K562 (cell line): ENCODE measurements around the gene ATP13A1. TPM values are rescaled to one million over a fixed set of nuclear protein-coding genes. Genes with fewer than 3 reads are reported as not detected.

ENCODE experiments used
- ATAC-seq: fragments of 200-7000 bp; cut with Tn5 transposase; 3 replicates; pipeline ENCODE4 v1.9.1; 2020; ENCODE audit warnings: moderate library complexity
- BruUV-seq: library from RNA; stranded (reverse); fragments of 400-500 nt; replicated peaks from 2 replicates; lab custom pipeline; 2021; lab: Mats Ljungman, UMichigan
- CTCF ChIA-PET: fragments of 300-600 bp; formaldehyde crosslinking; extraction: SDS; loops from one replicate; lab custom pipeline; 2021; ENCODE audit warnings: low intra/inter-chr PET ratio; lab: Yijun Ruan, JAX
- POLR2A ChIA-PET: fragments of 300-600, 350-650 bp; sonication (Branson Sonifier 250); formaldehyde crosslinking; extraction: SDS; loops from one replicate; lab custom pipeline; 2021; ENCODE audit warnings: antibody characterized with exemption, inconsistent platforms; lab: Yijun Ruan, JAX
- DNase-seq, 4 experiments: peaks; one replicate each; pipeline versions ENCODE4 v3.0.0 to v3.0.0-alpha.2; 2011 to 2018; ENCODE audit warnings: low spot score in 3 of 4, mixed read lengths in 3 of 4; ENCODE audit errors: extremely low read depth in 1 of 4
- FAIRE-seq: peaks from 2 replicates; lab custom pipeline; 2011; peaks lifted over from hg19 to GRCh38; lab: Jason Lieb, UNC
- H2AFZ ChIP-seq: 2 replicates; pipeline ENCODE4 v1.6.0; 2011; ENCODE audit warnings: low read depth, low read length, control low read depth, inconsistent platforms
- H3K27ac ChIP-seq: fragments of 200-600 bp; 3 replicates; pipeline ENCODE4 v1.8.0; 2011; ENCODE audit warnings: low read depth, mild to moderate bottlenecking, control low read depth, inconsistent platforms, low read length, moderate library complexity, mixed read lengths; ENCODE audit errors: extremely low read depth
- H3K27me3 ChIP-seq, 2 experiments: fragments of 300-600 bp in 1 of 2; 2 replicates in 1 of 2; 3 replicates in 1 of 2; pipeline versions ENCODE4 v1.6.0 to v1.8.0; 2011; ENCODE audit warnings: inconsistent platforms in 2 of 2, low read length in 2 of 2, mild to moderate bottlenecking in 1 of 2, mixed read lengths in 1 of 2, moderate library complexity in 1 of 2; ENCODE audit not compliant: control insufficient read depth in 2 of 2, insufficient read depth in 2 of 2
- H3K36me3 ChIP-seq: fragments of 300-600 bp; 3 replicates; pipeline ENCODE4 v1.8.0; 2011; ENCODE audit warnings: mild to moderate bottlenecking, low read length, inconsistent platforms; ENCODE audit not compliant: control insufficient read depth, insufficient read depth
- H3K4me1 ChIP-seq, 2 experiments: fragments of 200-600 bp in 1 of 2; replicated peaks in 1 of 2; 2 replicates in 1 of 2; 3 replicates in 1 of 2; pipeline versions ENCODE4 v1.5.1 to v1.8.0; 2011; ENCODE audit warnings: inconsistent platforms in 2 of 2, low read length in 2 of 2, mild to moderate bottlenecking in 1 of 2, mixed read lengths in 1 of 2, moderate library complexity in 1 of 2; ENCODE audit not compliant: control insufficient read depth in 2 of 2, insufficient read depth in 2 of 2
- H3K4me2 ChIP-seq: 2 replicates; pipeline ENCODE4 v1.6.1; 2011; ENCODE audit warnings: low read length, control low read depth, inconsistent platforms, mixed read lengths; ENCODE audit not compliant: insufficient read depth
- H3K4me3 ChIP-seq: fragments of 200-600 bp; sonication (generic), shearing (Covaris generic); 2 replicates; pipeline ENCODE4 v1.5.1; 2016; ENCODE audit warnings: control low read depth, inconsistent platforms
- H3K79me2 ChIP-seq: fragments of 200-600 bp; 3 replicates; pipeline ENCODE4 v1.8.0; 2011; ENCODE audit warnings: low read length, inconsistent platforms; ENCODE audit not compliant: control insufficient read depth, insufficient read depth
- H3K9ac ChIP-seq, 2 experiments: 2 replicates each; pipeline versions ENCODE4 v1.6.0 to v1.6.1; 2011; ENCODE audit warnings: low read depth in 2 of 2, low read length in 2 of 2, control low read depth in 1 of 2, inconsistent platforms in 1 of 2, mild to moderate bottlenecking in 1 of 2, mixed read lengths in 1 of 2; ENCODE audit not compliant: insufficient read depth in 1 of 2
- H3K9me1 ChIP-seq: one replicate; pipeline ENCODE4 v1.6.0; 2011; ENCODE audit warnings: inconsistent platforms, mild to moderate bottlenecking, low read length, moderate library complexity; ENCODE audit not compliant: control insufficient read depth, insufficient read depth
- H3K9me3 ChIP-seq: replicated peaks from 2 replicates; pipeline ENCODE4 v1.5.1; 2011; ENCODE audit warnings: low read depth, low read length, inconsistent platforms; ENCODE audit not compliant: control insufficient read depth, insufficient read depth
- H4K20me1 ChIP-seq: replicated peaks from 2 replicates; pipeline ENCODE4 v1.6.1; 2011; ENCODE audit warnings: low read length, inconsistent platforms, mixed read lengths; ENCODE audit not compliant: control insufficient read depth, insufficient read depth
- BMI1 ChIP-seq: fragments of 150-350 bp; IDR thresholded peaks from 2 replicates; pipeline ENCODE4 v1.6.1; 2014; ENCODE audit warnings: low read length
- ESRRB ChIP-seq: fragments of 250-450 bp; sonication (Bioruptor Pico); IDR thresholded peaks from 2 replicates; pipeline ENCODE4 v1.5.0; 2020; ENCODE audit warnings: mild to moderate bottlenecking, moderate library complexity, borderline replicate concordance
- POLR2G ChIP-seq: fragments of 200-400 bp; formaldehyde crosslinking; IDR thresholded peaks from 2 replicates; pipeline ENCODE4 v1.6.1; 2017; ENCODE audit warnings: low read depth, mild to moderate bottlenecking, antibody characterized with exemption, low read length, moderate library complexity
- SPI1 ChIP-seq: IDR thresholded peaks from 2 replicates; pipeline ENCODE4 v1.6.1; 2011; ENCODE audit warnings: low read depth, low read length, control low read depth, borderline replicate concordance
- ZNF175 ChIP-seq: fragments of 200-800 bp; sonication (Bioruptor generic); IDR thresholded peaks from 2 replicates; pipeline ENCODE4 v1.6.1; 2016; ENCODE audit warnings: low read depth, mild to moderate bottlenecking, missing genetic modification characterization, missing compliant biosample characterization
- ZNF282 ChIP-seq: sonication (generic); formaldehyde crosslinking; IDR thresholded peaks from 2 replicates; pipeline ENCODE4 v1.8.1; 2023; ENCODE audit warnings: missing genetic modification reagents
- WGBS: fragments of 100-300 bp; shearing (Covaris generic); methylation state at CpG from one replicate; pipeline ENCODE4 v1.1.6; 2016; ENCODE audit warnings: low coverage, mixed read lengths; ENCODE audit not compliant: insufficient coverage; ENCODE audit errors: missing lambda C conversion rate; 5-methylcytosine and 5-hydroxymethylcytosine counted together
- in situ Hi-C: fragments of 300-500 bp; cut with MboI; formaldehyde crosslinking; loops from 4 replicates; pipeline ENCODE4 v1.15.0; 2018; ENCODE audit warnings: inconsistent platforms, mixed read lengths
- intact Hi-C: fragments of 100-400 bp; cut with micrococcal nuclease; formaldehyde crosslinking; loops from 2 replicates; pipeline ENCODE4 v1.14.2; 2022
- polyA plus RNA-seq, 8 experiments: library from polyadenylated mRNA; depleted of rRNA in 4 of 8; stranded (reverse) in 5 of 8; unstranded in 3 of 8; fragments of >200 nt; fragmentation: Nextera tagmentation in 2 of 8; fragmentation: Illumina TruSeq in 1 of 8; extraction: Ambion mirVana in 2 of 8; extraction: Trizol in 1 of 8; gene quantifications; 2 replicates each; pipeline versions ENCODE4 v1.2.1 to v1.2.3, GENCODE V29; 2011 to 2014; ENCODE audit warnings: inconsistent platforms in 1 of 8, missing spikeins in 1 of 8
- total RNA-seq, 7 experiments: library from RNA; depleted of rRNA in 6 of 7; stranded (reverse); fragments of >200 nt in 6 of 7; fragmentation: Illumina TruSeq in 2 of 7; extraction: Trizol in 2 of 7; gene quantifications; 2 replicates each; pipeline versions ENCODE4 v1.2.1 to v1.2.3, GENCODE V29; 2011 to 2021; ENCODE audit warnings: low replicate concordance in 1 of 7
- TF ChIP-seq, protein P1 (sequence below): fragments of 200-400 bp; formaldehyde crosslinking; IDR thresholded peaks from 2 replicates; pipeline ENCODE4 v1.6.1; 2017; ENCODE audit warnings: mild to moderate bottlenecking, low read depth, low read length, moderate library complexity
- TF ChIP-seq, protein P2 (sequence below): sonication (generic); formaldehyde crosslinking; IDR thresholded peaks from 2 replicates; pipeline ENCODE4 v1.8.0; 2022; ENCODE audit warnings: mild to moderate bottlenecking, missing genetic modification reagents

Gene ATP13A1
- total and polyA plus RNA-seq, 9 of the 15 experiments (the other 6 are each of a cell fraction or from before 2014, with no cell fraction given) = 0.90 to 83.8 (median 23.1) TPM

- BruUV-seq = no TSS peak
- 92% methylated on average over 5 of the region's 9 CpGs for WGBS
- ATAC-seq = no peak
- H2AFZ ChIP-seq = no peak overlapping the region
- ChIA-PET CTCF (no interaction called here), POLR2A (interaction anchor here (0.5 to 5.6 kb wide), 2 partner anchors 12 to 118 kb away, joined by 3 to 40 read pairs; partner anchors contain the start of gene ATP13A1)
- H3K9me3 ChIP-seq = no peaks in the 10 kb centered on the region
- no peak overlapping the region for H3K4me2 ChIP-seq
- H3K9me1 ChIP-seq = no peaks in the 10 kb centered on the region
- TF ChIP-seq ZNF282 (no peak), BMI1 (no peak), ZNF175 (CRISPR knock-in tag) (no peak), ESRRB (no peak), POLR2G (peak; percentile 33; the same call in 1 of the 2 replicates), SPI1 (peak; percentile 71; the same call in 1 of the 2 replicates)
- TF ChIP-seq, protein P1, sequence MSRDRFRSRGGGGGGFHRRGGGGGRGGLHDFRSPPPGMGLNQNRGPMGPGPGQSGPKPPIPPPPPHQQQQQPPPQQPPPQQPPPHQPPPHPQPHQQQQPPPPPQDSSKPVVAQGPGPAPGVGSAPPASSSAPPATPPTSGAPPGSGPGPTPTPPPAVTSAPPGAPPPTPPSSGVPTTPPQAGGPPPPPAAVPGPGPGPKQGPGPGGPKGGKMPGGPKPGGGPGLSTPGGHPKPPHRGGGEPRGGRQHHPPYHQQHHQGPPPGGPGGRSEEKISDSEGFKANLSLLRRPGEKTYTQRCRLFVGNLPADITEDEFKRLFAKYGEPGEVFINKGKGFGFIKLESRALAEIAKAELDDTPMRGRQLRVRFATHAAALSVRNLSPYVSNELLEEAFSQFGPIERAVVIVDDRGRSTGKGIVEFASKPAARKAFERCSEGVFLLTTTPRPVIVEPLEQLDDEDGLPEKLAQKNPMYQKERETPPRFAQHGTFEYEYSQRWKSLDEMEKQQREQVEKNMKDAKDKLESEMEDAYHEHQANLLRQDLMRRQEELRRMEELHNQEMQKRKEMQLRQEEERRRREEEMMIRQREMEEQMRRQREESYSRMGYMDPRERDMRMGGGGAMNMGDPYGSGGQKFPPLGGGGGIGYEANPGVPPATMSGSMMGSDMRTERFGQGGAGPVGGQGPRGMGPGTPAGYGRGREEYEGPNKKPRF = no peak
- TF ChIP-seq, protein P2, sequence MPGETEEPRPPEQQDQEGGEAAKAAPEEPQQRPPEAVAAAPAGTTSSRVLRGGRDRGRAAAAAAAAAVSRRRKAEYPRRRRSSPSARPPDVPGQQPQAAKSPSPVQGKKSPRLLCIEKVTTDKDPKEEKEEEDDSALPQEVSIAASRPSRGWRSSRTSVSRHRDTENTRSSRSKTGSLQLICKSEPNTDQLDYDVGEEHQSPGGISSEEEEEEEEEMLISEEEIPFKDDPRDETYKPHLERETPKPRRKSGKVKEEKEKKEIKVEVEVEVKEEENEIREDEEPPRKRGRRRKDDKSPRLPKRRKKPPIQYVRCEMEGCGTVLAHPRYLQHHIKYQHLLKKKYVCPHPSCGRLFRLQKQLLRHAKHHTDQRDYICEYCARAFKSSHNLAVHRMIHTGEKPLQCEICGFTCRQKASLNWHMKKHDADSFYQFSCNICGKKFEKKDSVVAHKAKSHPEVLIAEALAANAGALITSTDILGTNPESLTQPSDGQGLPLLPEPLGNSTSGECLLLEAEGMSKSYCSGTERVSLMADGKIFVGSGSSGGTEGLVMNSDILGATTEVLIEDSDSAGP (CRISPR knock-in tag) = no peak
- H3K36me3 ChIP-seq = peaks cover 93% of the 10 kb centered on the region; the same call in 2 of the 3 replicates
- H3K79me2 ChIP-seq = no peaks in the 10 kb centered on the region
- no peak overlapping the region for H3K27ac ChIP-seq
- no peaks in the 10 kb centered on the region for H3K27me3 ChIP-seq
- in situ Hi-C loops = no loop called here
- H3K4me3 ChIP-seq = no peak overlapping the region
- H3K9ac ChIP-seq = no peak overlapping the region
- peaks cover 0 to 5% of the 10 kb centered on the region in 2 experiments; a peak in 1 of 5 replicates for H3K4me1 ChIP-seq
- FAIRE-seq = no peak
- DNase-seq = no peak
- intact Hi-C loops = no loop called here
- no peaks in the 10 kb centered on the region for H4K20me1 ChIP-seq
Observed at GRCh38 chr19:19650331-19650730, 13.1 kb downstream of the ATP13A1 start.
